Stimulated activated CD8-positive, alpha-beta memory T cell treated with anti-CD3 and anti-CD28 coated beads, Interleukin-12 subunit alpha, Interleukin-12 subunit beta, amount 100 ng/mL, for 4 hours (primary cell): ENCODE data around the gene ABCC6.
"Not testable (repeated sequence)": the region's sequence is repeated elsewhere in the genome, so short reads cannot be mapped to it uniquely, and the experiment has no call there.

ENCODE experiments used
- DNase-seq: peaks from one replicate; pipeline ENCODE4 v3.0.0-alpha.2; 2020; ENCODE audit warnings: low read depth

ABCC6 gene

GRCh38 chr16:16190546-16190945 lies 32.7 kb downstream of the ABCC6 start:
- no peak for DNase-seq

DNA sequence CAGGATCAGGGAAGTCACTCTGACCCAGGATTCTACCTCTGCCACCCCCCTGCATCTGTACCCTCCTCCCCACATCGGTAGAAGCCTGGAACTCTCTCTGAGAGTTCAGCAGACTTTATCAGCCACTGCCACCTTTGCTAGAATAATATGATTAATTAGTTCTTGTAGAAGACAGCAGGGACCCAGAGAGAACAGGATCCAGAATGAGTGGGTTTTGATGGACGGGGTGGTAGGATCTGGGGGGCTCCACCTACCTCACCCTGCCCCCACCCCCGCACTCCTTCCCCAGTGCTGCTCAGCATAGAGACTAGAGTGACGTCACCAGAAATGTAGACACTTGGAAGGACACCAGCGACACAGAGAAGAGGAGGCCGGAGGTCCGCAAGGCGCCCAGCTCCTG lies 33.5 kb downstream of the ABCC6 start:
- no peak for DNase-seq

- no peak for DNase-seq
Observed at GRCh38 chr16:16188827-16189226, 34.5 kb downstream of the ABCC6 start.

- DNase-seq: no peak
Observed at GRCh38 chr16:16186820-16187219, 36.5 kb downstream of the ABCC6 start.

DNA sequence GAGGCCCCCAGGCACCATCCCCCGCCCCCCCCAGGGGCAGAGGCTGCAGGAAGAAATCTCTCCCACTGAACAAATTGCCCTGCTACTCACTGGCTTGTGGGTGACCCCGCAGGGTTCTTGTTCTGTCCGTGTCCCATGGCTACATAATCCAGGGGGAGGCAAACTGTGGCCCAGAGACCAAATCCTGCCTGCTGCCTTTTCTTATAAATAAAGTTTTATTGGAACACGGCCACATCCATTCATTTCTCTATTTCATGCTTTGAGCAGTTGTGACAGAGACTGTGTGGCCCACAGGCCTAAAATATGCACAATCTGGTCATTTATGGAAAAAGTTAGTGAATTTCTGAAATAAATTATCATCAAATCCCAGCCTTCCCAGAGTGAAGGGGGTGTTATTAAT lies 38.2 kb downstream of the ABCC6 start:
- DNase-seq: no peak

DNA sequence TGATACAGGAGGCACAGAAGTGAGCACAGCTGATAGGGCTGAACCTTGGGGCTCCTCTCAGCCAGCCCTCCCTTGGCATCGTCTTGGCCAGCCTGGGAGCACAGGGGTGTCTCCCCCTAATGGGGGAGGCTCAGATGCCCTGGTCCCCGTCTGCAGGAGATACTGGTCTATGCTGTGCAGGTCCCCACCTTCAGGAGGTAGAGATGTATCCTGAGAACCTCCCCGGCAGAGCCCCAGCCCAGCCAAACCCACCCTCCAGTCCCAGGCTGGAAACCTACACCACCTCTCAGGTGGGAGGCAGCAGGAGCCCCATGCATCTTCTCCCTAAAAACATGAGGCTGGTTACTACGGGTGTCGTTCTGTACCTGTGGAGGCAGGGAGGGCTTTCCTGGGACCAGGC lies 38.7 kb downstream of the ABCC6 start:
- DNase-seq: no peak

DNA sequence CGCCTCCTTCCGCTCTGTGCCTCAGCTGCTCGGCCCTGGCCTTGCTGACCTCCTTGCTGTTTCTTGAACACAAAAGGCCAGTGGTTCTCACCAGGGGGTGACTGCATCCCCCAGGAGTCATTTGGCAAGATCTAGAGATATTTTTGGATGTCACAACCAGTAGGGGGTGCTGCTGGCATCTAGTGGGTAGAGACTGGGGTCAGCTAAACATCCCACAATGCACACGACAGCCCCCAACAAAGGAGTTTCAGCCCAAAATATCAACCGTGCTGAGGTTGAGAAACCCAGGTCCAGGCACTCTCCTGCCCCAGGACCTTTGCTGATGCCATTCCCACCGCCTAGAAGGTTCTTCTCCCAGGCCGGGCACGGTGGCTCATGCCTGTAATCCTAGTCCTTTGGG lies 39.7 kb downstream of the ABCC6 start:
- no peak for DNase-seq

DNA sequence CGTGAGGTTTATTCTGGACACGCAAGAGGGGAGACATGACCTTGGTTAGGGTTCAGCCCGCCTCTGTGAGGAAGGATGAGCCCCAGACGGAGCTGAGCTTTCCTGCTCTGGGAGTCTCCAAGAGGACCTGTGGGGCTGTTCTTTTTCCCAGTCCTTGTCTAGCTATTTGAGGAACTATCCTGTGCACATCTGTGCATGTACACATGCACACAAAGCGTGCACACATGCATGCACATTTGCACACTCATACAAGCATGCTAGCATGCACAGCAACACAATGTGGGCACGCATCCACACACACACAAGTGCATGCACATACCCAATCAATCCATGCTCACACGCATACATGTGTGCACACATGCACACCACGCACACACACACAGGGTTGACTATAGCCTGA lies 40.4 kb downstream of the ABCC6 start:
- no peak for DNase-seq

GRCh38 chr16:16181748-16182147 lies 41.5 kb downstream of the ABCC6 start:
- DNase-seq: not testable (repeated sequence)

DNA sequence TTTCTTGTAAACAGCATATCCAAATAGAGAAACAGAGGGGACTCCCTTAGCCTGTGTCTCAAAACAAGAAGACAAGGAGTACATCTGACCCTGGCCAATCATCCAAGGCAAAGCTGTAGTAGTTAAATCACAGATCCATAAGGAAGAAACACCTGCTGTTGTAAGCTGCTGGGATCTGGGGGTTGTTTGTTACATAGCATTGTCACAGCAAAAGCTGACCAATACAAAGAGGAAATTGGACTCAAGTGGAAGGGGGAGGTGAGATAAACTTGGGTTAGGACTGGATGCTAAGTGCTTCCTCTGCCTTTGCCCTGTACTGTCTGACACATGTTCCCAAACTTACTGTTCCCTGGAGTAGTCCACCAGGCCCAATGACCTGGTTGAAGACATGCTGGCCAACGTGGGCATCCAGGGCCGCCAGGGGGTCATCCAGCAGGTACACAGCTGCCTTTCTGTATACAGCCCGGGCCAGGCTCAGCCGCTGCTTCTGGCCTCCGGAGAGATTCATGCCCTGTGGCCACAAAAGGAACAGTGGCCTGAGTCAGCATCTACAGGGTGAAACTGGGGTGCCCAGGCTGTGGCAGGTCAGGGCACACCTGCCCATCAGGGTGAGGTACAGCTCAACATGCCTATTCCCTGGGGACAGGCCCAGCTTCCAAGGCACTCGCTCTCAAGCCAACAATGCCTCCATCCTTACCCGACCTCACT lies 44.7 kb downstream of the ABCC6 start:
- no peak for DNase-seq

- no peak for DNase-seq
Observed at GRCh38 chr16:16176328-16176727, 47.0 kb downstream of the ABCC6 start.

DNA sequence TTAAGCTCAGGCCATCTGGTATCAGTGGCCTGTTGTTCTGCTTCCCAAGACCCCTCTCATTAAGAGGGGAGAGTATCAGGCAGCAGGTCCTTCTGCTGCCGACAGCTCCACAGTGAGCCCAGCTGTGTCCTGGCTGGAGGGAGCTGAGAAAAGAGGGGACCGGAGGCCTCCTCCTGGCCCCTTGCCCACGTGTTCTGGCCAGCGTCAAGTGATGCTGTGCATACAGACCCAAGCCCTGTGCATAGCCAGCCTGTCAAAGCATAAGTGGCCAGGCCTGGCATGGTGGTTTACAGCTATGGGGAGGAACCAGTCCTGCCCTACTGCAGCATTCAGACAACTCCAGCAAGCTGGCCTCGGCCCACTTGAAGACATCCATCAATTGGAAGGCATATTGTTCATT lies 48.0 kb downstream of the ABCC6 start:
- DNase-seq: no peak

- no peak for DNase-seq
Observed at GRCh38 chr16:16172991-16173390, 50.3 kb downstream of the ABCC6 start.

DNA sequence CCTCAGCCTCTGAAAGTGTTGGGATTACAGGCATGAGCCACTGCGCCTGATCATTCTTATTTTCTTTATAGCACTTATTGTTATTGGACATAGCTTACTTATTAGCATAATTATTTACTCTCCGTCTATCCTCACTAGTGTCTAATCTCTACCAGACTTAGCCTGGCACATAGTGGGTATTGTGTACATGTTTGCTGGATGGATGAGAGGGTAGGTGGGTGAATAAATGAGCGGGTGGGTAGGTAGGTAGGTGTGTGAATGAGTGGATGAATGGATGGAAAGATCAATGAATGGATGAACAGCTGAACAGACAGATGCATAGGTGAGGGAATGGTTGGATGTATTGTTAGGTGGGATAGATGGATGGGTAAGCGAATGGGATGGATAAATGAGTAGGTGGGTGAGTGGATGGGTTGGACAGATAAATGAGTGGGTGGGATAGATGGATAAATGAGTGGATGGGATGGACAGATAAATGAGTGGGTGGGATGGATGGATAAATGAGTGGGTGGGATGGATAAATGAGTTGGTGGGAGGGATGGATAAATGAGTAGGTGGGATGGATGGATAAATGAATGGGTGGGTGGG lies 51.9 kb downstream of the ABCC6 start:
- no peak for DNase-seq

GRCh38 chr16:16169615-16170014 lies 53.7 kb downstream of the ABCC6 start:
- no peak for DNase-seq

DNA sequence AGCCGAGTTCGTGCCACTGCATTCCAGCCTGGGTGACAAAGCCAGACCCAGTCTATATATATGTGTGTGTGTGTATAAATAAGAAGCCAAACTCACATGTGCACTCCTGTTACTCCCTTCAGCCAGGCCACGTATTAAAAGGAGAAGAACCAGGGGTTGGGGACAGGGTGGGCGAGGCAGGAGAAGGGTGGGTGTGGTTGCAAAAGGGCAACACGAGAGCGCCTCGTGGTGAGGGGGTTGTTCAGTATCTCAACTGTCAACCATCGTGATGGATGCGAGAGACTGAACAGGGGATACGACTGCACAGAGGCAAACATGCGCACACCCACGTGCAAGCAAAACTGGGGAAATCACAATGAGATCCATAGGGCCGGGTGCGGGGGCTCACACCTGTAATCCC lies 54.9 kb downstream of the ABCC6 start:
- no peak for DNase-seq

DNA sequence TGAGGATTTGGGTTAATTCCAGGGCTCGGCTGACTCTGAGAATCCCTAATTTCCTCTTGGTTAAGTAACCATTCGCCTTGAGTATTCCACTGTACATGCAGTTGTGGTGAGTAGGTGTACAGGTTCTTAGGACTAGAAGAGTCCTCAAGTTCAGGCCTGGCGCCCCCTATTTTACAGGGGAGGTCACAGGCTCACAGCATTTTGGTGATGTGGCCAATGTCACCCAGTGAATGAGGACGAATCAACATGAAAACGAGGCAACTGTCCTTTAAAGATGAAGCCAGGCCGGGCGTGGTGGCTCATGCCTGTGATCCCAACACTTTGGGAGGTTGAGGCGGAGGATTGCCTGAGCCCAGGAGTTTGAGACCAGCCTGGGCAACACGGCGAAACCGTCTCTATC lies 55.4 kb downstream of the ABCC6 start:
- no peak for DNase-seq

DNA sequence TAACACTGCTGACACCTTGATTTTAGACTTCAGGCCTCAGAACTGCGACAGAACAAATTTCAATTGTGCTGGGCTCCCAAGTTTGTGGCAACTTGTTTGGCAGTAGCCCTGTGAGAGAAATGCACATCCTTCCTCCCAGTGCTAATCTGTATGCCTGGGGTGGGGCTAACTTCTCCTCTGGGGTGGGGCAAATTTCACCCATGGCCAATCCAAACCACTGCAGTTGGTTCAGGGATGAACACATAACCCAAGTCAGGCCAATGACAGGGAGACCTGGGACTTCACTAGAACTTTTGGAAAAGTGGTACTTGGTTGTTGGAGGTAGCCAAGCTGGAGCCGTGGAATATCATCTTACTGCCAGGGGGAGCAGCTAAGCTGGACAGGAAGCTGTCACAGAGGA lies 56.3 kb downstream of the ABCC6 start:
- DNase-seq: no peak

- no peak for DNase-seq
Observed at GRCh38 chr16:16166085-16166484, 57.2 kb downstream of the ABCC6 start.

- DNase-seq: no peak
Observed at GRCh38 chr16:16164243-16164642, 59.1 kb downstream of the ABCC6 start.

GRCh38 chr16:16163571-16163970 lies 59.7 kb downstream of the ABCC6 start:
- no peak for DNase-seq

DNA sequence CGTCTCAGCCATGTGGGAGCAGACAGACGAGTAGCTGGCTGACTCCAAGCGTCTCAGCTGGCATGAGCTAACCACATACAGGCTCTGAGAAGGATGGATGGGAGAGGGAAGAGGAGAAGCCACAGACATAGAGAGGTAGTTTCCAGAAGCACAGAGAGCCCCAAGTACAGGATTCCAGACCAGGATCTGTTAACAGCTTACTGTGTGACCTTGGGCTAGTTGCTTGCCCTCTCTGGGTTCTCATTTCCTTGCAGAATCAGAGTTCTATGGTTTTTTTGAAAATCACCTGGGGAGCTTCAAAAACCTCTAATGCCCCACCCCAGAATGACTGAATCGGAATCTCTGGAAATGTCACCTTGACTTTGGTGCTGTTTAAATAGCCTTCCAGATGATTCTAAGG lies 60.2 kb downstream of the ABCC6 start:
- no peak for DNase-seq

- no peak for DNase-seq
Observed at GRCh38 chr16:16162591-16162990, 60.7 kb downstream of the ABCC6 start.

DNA sequence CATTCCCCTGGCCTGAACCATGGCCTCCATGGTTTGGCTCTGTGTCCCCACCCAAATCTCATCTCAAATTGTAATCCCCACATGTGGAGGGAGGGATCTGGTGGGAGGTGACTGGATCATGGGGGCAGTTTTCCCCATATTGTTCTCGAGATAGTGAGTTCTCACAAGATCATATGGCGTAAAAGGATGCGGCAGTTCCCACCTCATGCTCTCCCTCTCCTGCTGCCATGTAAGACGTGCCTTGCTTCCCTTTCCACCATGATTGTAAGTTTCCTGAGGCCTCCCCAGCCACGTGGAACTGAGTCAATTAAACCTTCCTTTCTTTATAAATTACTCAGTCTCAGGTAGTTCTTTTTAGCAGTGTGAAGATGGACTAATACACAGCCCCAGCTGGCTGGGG lies 61.5 kb downstream of the ABCC6 start:
- not testable (repeated sequence) for DNase-seq
